HL-60 (cell line): Measurements from ENCODE around the gene MAMSTR.
"Not testable (repeated sequence)": the region's sequence is repeated elsewhere in the genome, so short reads cannot be mapped to it uniquely, and the experiment has no call there.

Source experiments
- DNase-seq, 2 experiments: peaks; one replicate each; pipeline ENCODE4 v3.0.0-alpha.2; 2010 to 2020; ENCODE audit warnings: low read depth in 1 of 2, low spot score in 1 of 2
- H3K27ac ChIP-seq: fragments of 250-450 bp; sonication (Bioruptor Pico); replicated peaks from 2 replicates; pipeline ENCODE4 v1.5.1; 2020; ENCODE audit warnings: mild to moderate bottlenecking, moderate library complexity
- H3K27me3 ChIP-seq: fragments of 250-450 bp; sonication (Bioruptor Pico); 2 replicates; pipeline ENCODE4 v1.5.1; 2021; ENCODE audit warnings: mild to moderate bottlenecking, moderate library complexity; ENCODE audit not compliant: insufficient read depth, poor library complexity, severe bottlenecking
- H3K4me3 ChIP-seq: replicated peaks from 2 replicates; pipeline ENCODE4 v1.5.1; 2011; ENCODE audit warnings: mild to moderate bottlenecking, control low read depth, low read length; ENCODE audit not compliant: insufficient read depth
- GABPA ChIP-seq: IDR thresholded peaks from 2 replicates; pipeline ENCODE4 v1.6.1; 2012; ENCODE audit warnings: low read depth
- POLR2AphosphoS5 ChIP-seq: IDR thresholded peaks from 2 replicates; pipeline ENCODE4 v1.6.1; 2012; ENCODE audit warnings: low read depth
- SPI1 ChIP-seq: IDR thresholded peaks from 2 replicates; pipeline ENCODE4 v1.6.1; 2012; ENCODE audit warnings: low read depth, mild to moderate bottlenecking, borderline replicate concordance
- TF ChIP-seq, protein P1 (sequence below): IDR thresholded peaks from 2 replicates; pipeline ENCODE4 v1.6.1; 2012; ENCODE audit warnings: low read depth; ENCODE audit not compliant: insufficient replicate concordance
- TF ChIP-seq, protein P2 (sequence below): IDR thresholded peaks from one replicate; pipeline ENCODE4 v1.5.1; 2011; ENCODE audit warnings: low read length, control low read depth, inconsistent platforms; ENCODE audit not compliant: insufficient read depth

Gene MAMSTR

DNA sequence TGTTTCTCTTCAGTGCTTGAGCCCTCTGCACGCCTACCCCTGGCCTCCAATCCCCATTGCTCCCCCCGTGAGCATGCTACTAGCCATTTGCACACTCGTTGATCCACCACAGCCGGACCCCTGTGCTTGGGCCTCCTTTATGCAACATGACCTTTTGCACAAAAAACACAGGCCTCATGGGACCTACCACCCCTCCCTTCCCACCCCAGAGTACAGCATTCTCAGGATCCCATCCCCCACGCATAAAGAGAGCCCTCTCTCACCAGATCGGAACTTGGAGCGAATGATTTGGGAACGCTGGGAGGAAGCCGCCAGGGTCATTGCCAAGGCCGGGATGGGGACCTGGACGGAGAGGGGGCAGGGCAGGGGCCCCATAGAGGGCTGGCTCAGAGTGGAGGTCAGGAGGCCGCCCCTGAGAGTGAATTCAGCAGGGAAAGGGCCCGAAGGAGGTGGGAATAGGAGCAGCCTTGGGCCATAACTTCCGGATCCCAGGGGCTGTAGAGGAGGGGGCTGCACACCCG lies 754 bp downstream of the MAMSTR start:
- TF ChIP-seq, protein P1, sequence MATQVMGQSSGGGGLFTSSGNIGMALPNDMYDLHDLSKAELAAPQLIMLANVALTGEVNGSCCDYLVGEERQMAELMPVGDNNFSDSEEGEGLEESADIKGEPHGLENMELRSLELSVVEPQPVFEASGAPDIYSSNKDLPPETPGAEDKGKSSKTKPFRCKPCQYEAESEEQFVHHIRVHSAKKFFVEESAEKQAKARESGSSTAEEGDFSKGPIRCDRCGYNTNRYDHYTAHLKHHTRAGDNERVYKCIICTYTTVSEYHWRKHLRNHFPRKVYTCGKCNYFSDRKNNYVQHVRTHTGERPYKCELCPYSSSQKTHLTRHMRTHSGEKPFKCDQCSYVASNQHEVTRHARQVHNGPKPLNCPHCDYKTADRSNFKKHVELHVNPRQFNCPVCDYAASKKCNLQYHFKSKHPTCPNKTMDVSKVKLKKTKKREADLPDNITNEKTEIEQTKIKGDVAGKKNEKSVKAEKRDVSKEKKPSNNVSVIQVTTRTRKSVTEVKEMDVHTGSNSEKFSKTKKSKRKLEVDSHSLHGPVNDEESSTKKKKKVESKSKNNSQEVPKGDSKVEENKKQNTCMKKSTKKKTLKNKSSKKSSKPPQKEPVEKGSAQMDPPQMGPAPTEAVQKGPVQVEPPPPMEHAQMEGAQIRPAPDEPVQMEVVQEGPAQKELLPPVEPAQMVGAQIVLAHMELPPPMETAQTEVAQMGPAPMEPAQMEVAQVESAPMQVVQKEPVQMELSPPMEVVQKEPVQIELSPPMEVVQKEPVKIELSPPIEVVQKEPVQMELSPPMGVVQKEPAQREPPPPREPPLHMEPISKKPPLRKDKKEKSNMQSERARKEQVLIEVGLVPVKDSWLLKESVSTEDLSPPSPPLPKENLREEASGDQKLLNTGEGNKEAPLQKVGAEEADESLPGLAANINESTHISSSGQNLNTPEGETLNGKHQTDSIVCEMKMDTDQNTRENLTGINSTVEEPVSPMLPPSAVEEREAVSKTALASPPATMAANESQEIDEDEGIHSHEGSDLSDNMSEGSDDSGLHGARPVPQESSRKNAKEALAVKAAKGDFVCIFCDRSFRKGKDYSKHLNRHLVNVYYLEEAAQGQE = no peak
- no peak for TF ChIP-seq POLR2AphosphoS5
- TF ChIP-seq GABPA = no peak
- TF ChIP-seq SPI1 = no peak
- TF ChIP-seq, protein P2, sequence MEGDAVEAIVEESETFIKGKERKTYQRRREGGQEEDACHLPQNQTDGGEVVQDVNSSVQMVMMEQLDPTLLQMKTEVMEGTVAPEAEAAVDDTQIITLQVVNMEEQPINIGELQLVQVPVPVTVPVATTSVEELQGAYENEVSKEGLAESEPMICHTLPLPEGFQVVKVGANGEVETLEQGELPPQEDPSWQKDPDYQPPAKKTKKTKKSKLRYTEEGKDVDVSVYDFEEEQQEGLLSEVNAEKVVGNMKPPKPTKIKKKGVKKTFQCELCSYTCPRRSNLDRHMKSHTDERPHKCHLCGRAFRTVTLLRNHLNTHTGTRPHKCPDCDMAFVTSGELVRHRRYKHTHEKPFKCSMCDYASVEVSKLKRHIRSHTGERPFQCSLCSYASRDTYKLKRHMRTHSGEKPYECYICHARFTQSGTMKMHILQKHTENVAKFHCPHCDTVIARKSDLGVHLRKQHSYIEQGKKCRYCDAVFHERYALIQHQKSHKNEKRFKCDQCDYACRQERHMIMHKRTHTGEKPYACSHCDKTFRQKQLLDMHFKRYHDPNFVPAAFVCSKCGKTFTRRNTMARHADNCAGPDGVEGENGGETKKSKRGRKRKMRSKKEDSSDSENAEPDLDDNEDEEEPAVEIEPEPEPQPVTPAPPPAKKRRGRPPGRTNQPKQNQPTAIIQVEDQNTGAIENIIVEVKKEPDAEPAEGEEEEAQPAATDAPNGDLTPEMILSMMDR = no peak
- no peak overlapping the region for H3K4me3 ChIP-seq
- H3K27ac ChIP-seq = no peak overlapping the region
- no peak for DNase-seq
- H3K27me3 ChIP-seq = no peaks in the 10 kb centered on the region

DNA sequence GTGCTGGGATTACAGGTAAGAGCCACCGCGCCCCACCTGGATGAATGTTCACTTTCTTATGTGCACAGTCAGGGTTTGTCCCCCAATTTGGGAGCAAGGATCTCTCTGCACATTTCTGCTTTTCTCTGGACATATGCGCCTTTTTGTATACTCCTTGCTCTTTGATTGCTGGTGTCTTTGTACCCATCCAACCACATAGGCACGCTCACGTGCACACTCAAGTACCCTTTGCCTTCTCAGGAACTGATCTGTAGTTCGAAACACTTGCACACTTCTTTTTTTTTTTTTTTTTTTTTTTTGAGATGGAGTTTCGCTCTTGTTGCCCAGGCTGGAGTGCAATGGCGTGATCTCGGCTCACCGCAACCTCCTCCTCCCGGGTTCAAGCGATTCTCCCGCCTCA lies 1.4 kb downstream of the MAMSTR start:
- H3K27ac ChIP-seq, H3K27me3 ChIP-seq, H3K4me3 ChIP-seq, DNase-seq: not testable (repeated sequence)

DNA sequence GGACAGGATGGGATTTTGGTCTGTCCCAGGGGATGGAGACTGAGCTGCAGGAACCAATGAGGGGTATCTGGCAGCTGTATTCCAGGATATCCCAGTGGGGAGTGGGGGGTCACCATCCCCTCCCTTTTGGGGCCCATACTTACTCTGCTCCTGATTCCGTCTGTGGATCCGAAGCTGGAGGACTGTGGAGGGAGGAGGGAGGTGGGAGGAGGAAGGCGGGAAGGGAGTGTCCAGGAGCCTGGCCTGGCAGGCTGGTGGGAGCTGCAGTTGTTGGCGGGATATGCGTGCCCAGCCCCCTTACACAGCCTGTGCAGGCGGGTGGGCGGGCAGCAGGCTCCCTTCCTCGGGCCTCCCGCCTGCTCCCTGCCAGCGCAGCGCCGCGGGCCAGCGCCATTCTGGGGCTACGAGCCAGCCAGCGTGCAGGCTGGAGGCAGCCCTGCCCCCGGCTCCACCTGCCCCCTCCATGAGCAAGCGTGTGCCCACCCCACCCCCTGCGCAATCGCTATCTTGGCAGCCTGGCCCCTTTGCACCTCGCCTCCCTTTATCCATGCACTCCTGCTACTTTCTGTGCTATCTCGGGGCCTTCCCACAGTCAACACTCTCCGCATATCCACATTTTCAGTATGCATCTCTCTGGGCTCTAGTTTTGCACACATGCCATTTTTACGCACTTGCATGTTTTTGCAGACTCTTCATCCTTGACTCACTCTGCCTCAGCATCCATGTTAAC lies 2.8 kb downstream of the MAMSTR start:
- H3K27me3 ChIP-seq = no peaks in the 10 kb centered on the region
- H3K4me3 ChIP-seq = no peak overlapping the region
- DNase-seq = no peak
- H3K27ac ChIP-seq = no peak overlapping the region
- TF ChIP-seq, protein P1 = no peak
- no peak for TF ChIP-seq GABPA
- TF ChIP-seq SPI1 = no peak
- no peak for TF ChIP-seq POLR2AphosphoS5

DNA sequence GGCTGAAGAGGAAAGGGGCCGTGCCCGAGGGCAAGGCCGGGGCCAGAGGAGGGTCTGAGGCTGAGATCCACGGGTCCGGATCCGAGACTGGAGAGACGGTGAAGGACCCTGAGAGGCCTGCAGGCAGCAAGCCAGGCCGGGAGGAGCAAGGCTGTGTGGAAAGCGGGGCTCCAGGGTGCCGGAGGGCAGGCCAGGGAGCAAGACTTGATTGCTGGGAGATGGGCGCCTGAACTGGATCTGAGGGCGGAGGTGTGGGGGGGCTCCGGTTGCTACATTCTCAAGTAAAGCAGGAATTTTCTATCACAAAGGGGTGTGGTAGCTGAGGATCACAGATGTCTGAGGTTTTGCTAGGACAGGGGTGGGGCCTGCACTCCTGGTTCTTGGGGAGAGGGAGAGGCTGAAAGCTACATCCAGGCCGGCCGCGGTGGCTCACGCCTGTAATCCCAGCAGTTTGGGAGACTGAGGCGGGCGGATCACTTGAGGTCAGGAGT lies 3.8 kb downstream of the MAMSTR start:
- H3K27ac ChIP-seq = no peak overlapping the region
- no peak overlapping the region for H3K4me3 ChIP-seq
- H3K27me3 ChIP-seq = no peaks in the 10 kb centered on the region
- no peak for DNase-seq
- TF ChIP-seq GABPA (no peak), SPI1 (no peak), POLR2AphosphoS5 (no peak)
- TF ChIP-seq, protein P1 = no peak
- TF ChIP-seq, protein P2 = no peak
